IPS DF 4.7 (cell line): Measurements from ENCODE around the gene EFEMP1.

Experiments used
- DNase-seq: peaks from one replicate; pipeline ENCODE4 v3.0.0-alpha.2; 2013; ENCODE audit warnings: low spot score; ENCODE audit errors: extremely low read depth

Gene EFEMP1

DNA sequence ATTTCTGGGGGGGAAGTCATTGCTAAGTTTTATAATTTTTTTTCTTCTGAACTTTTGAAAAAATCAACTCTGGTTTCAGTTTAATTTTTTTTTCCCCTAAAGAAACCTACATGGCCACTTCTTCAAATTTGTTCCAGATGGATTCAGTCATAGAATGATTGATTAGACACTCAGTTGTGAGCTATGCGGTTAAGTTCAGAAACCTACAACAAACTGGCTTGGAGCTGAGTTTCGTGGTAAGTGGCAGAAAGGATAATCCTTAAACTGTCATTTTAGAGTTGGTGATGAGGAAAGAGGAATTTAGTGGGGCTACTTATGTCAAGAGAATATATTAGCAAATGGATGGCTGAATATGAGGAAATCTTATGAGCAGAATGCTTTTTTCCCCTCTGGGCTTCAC lies 23.7 kb downstream of the EFEMP1 start:
- no peak for DNase-seq

DNA sequence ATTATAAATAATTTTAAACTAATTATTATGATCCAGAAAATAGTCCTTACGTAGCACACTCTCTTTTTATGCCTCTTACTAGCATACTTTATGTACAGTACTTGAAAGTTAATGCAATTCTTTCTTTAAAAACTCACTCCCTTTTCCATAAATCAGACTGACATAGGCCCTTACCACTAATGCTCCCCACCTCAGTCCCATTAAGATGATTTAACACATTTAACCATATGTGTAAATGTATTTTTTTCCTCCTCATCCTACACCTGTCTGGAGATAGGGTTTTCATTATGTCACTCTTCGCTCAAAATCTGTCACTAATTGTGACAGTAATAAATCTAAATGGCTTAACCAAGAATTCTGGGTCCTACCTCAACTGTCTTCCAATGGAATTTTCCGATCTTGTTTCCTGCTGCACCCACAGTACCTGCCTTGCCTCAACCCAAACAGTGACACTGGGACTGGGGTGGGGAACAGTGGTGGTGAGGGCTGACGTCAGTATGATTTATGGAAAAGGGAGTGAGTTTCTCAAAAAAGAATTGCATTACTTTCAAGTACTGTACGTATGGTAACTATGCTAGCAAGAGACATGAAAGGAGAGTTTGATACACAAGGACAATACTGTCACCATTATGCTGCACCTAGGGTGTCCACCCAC lies 25.1 kb downstream of the EFEMP1 start:
- DNase-seq: no peak

DNA sequence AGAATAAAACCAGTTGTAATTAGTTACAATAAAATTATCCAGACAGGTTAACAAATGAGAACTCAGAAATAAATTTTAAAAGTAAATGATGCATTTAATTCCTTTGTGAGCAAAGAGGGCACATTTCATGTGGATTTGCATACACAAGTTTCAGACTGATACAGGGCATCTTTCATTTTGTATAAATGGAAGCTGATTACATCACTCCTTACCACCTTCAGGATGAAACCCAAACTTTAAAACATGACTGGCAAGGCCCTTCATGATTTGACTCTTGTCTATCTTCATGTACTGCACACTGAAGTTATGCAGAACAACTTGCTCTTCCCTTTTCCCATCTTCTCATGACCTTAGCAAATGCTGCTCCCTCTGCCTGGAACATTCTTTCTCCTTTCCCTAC lies 26.9 kb downstream of the EFEMP1 start:
- no peak for DNase-seq

DNA sequence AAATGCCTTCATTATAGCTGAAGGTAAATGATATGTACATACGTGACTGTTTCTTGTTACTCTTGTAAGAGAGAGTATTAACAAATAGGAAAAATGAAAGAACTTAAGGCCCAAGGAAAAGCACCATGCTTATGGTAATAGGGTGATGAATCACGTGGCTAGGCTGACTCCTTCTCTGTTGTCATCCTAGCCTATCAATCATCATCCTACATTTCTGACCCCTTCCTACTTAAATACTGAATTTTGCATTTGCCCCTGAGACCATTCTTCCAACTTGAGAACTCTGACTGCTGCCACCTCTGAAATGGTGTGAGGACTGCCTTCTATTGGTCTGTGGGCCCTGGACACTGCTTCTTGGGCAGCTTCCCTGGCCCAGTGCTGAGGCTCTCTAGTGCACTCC lies 28.9 kb downstream of the EFEMP1 start:
- DNase-seq: no peak

DNA sequence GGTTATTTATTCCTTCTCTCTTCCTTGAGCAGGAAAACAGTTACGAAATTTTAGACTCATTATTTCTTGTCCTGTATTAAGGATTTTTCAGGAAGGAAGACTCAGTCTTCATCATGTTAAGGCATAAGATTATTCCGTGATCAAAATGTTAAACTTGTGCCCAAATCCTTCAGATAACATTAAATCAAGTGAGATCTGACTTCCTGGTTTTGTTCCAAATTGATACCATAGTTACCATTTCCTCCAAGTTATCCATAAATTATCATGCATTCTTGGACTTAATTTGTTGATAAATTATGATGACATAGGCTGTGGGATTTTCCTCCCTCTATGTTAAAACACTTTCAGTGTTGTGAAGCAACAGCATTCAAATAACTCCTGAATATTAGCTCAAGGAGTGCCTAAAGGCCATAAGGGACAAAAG lies 31.9 kb downstream of the EFEMP1 start:
- DNase-seq: no peak

DNA sequence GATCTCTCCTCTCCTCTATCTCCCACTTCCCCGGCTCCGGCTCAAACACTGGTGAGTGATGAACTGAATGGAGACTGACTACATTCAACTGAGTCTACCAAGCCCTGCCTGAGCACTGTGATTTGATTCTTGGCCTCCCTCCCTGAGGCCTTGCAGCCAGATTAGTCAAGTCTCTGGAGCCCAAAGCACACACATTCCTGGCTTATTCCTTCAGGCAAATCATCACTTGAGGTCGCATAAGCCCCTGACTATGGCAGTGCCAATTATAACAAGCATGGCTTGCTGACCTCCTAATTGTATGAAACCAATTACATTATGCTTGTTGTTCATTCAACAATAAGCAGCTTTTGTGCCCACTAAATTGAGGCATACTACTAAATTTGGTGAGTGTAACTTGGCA lies 34.6 kb downstream of the EFEMP1 start:
- DNase-seq: no peak

DNA sequence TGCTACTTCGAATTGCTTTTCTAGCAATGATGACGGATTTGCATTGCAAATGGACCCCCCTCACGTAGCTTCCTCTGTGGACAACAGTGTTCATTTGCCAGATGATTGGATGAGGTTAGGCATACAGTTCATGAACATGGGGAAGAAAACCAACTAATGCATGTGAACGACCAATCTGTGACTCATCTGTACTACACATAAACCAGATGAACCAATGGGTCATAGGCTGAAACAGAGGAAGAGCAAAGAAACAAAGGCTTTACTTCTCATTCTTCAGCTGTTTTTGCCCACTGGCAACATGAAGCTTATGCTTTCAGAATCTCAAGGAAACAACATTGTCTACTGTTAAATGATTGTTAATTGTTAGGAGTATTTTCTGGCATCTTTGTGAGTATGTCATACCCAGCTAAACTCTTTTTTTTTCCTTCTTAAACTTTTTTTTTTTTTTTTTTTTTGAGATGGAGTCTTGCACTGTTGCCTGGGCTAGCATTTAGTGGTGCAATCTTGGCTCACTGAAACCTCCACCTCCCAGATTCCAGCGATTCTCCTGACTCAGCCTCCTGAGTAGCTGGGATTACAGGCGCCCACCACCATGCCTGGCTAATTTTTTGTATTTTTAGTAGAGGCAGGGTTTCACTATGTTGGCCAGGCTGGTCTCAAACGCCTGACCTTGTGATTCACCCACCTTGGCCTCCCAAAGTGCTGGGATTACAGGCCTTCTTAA lies 35.5 kb downstream of the EFEMP1 start:
- no peak for DNase-seq

DNA sequence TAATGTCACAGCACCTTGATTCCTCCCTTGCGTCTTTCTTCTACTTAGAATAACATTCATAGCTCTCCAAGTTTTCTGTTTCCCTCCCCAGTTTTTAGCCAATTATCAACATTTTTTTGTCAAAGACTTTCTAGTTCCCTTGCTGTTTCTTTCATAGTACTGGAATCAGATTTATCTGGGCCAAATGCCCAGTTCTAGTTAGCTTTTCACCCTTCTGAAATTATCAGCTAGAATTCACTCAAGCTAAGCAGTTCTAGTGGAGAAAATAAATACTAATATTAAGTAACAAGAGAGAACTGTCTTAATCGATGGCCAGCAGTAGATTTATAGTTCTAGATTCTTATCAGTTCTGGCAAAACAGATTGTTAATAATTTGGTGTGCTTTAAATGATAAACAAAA lies 36.2 kb downstream of the EFEMP1 start:
- no peak for DNase-seq

DNA sequence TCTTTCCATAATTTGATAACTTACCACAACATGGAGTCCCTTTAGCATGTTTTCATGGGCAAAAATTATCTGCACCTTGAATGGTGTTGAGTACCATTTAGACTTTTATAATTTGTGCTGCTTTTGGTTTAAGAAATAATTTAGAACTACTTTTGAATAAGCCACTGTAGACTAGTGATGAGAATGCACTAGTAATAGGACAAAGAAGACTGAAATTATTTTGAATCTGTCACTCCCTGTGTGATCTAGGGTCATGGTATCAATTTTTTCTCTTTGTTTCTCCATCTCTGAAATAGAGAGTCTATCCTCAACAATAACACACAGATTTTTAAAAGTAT lies 37.7 kb downstream of the EFEMP1 start:
- DNase-seq: no peak

DNA sequence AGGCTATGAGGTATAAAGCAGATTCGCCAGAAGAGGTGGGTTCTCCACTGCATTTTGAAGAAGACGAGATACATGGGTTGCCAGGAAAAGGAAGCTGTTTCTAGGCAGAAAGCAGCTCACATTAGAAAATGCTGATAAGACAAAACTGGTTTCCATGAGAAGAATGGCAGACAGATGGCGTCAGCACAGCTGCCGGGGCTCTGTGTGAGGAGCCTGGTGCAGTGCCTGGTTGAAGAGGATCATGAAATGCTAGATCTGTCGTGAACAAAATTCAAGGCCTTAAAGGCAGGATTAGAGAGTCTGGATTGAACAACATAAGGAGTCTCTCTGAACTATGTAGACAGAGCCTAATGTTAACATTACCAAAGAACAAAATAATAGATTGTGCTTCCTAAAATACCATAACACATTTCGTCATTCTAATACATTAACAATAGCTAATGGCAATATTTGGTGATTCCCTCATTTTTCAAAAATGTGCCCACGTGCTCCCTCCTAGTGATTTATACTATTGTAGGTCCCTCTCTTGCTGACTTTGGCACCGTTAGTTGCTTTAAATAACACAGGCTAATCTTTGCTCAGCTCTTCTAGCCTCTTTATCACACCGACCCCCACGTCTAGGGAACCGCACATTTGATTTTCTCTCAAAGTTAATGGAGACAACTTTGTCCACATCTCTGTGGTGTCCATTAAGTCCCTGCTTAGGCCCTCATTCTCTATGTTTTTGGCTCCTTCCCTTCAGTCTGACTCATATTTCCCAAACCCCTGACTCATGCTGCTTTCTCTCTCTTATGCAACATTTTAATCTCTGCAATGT lies 38.2 kb downstream of the EFEMP1 start:
- DNase-seq: no peak

DNA sequence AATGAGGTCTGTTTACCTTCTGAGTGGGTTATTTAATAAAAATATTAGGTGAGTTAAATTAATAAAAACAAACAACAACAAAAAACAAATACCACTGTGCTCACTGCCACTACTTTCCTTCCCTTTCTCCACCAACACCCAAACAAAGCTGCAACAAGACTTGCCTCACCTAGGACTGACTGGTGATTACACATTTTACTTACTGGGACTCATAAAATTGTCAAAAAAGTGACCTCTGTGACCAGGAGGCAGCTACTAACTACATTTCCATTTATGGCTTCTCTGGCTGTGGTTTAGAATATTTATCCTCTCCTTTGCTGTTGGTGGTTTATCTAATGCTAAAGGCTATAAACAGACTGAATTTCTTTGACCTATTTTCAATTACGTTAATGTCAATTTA lies 39.8 kb downstream of the EFEMP1 start:
- no peak for DNase-seq

DNA sequence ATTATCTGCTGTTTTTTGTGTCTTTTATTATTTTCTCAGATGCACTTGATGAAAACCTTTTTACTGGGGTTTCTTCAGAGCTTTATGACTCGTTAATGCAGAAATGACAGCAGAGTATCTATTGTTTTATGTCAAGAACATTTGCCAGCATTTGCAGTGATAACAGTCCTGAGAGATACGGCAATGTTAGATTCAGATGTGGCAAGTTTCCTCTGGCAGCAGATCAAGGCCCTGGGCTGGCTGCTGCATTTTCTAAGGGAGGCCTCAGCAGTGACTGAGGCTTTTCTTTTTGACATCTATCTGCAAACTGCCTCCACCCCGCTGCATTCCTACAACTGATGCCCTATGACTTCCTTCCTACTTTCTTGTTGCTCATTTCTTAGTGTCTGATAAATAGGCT lies 40.2 kb downstream of the EFEMP1 start:
- DNase-seq: no peak

DNA sequence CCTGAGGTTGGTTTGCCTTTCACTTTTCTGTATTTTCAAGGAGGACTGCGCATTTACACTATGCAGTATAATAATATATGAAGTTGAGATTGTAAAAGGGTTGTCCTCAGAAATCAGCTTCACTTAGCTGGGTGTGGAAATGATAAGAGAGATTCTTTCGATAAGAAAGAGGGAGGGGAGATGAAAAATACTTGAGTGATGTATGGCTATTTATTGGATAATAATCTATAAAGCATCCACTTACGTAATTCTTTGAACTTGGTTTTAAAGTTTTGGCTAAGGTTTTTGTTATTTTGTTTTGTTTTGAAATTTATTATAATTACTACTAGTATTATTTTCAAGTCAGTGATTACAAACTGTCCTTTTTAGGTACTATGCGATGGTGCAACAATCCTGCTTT lies 40.6 kb downstream of the EFEMP1 start:
- DNase-seq: no peak

DNA sequence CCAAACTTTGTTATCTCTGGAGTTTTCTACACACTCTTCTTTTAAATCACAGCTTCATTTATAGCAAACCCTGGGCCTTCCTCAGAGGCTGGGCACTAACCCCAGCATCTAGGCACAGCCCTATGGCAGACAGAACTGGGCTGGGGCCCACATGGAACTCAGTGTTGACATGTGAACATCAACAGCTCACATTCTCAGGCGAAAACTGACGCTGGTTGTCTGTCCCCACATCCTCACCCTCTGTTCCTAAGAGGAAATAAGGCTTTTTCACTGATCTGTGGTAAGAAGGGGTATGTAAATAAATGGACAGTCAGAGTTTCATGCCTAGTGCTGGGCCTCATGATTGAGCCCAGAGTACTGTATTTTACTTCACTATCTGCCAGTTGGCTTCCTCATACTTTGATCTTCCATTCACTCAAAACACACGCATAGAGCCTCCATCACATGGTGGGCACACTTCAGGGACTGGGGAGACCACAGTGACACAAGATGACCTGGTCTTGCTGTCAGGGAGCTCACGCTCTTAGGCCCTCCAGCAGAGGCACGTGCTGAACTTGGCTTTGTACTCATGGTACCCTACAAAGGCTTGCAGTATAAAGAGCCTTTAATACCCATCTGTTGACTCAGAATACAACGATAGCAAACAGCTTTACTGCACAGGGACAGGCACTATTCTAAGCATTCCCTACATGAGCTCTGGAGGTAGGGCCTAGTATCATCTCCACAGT lies 43.0 kb downstream of the EFEMP1 start:
- DNase-seq: no peak

DNA sequence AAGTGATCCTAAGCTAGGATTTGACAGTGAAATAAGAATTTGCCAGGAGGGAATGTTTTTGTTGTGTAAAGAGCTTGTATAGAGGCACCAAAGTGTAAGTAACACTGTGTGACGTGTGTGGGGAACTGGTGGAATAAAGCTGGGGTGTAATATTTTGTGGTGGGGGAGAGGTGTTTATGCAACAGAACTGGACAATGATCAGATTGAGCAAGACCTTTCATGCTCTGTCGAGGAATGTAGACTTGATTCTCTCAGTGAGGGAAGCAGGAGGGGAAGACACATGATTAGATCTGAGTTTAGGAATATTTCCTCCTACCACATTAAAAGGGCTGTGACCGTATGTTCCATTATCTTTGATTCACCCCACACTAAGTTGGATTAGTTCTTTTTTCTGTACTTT lies 43.6 kb downstream of the EFEMP1 start:
- DNase-seq: no peak

DNA sequence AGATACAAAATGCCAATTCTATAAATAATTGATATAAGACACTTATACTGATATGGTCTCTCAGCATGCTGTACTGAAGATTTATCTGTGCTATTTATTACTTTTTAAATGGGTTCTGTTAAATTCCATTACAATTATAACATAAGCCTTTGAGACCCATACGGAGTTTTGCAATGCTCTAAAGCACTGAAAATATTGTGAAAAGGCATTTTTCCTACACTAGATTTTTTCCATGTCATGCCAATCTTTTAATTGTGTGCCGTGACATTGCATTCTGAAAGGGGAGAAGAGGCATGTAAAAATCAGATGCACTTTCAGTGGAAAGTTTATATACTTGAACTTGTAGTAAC lies 46.5 kb downstream of the EFEMP1 start:
- no peak for DNase-seq

DNA sequence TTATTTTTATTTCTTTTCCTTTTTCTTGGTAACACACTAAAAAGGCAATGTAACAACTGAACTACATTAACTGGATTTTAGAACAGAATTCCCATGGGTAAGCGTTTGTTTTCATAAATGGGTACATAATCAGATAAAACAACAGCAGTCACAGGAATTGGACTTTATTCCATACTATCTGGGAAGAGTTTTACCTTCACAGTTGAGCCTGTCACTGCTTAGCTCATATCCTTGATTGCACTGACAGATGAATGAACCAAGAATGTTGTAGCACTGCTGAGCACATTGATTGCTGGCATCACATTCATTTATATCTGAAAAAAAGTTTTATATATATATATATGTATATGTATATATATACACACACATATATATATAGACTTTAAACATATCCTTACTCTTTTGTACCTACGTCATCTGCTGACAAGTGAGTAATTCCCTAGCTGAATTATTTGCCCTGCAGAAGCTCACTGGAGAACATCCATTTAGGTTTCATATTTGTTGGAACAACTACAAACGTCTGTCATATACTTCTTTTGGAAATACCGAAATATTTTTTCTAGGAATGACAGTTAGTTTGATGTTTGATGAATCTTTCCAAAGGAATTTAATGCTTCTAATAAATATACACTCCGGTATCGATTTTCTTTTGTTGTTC lies 47.0 kb downstream of the EFEMP1 start:
- DNase-seq: no peak

DNA sequence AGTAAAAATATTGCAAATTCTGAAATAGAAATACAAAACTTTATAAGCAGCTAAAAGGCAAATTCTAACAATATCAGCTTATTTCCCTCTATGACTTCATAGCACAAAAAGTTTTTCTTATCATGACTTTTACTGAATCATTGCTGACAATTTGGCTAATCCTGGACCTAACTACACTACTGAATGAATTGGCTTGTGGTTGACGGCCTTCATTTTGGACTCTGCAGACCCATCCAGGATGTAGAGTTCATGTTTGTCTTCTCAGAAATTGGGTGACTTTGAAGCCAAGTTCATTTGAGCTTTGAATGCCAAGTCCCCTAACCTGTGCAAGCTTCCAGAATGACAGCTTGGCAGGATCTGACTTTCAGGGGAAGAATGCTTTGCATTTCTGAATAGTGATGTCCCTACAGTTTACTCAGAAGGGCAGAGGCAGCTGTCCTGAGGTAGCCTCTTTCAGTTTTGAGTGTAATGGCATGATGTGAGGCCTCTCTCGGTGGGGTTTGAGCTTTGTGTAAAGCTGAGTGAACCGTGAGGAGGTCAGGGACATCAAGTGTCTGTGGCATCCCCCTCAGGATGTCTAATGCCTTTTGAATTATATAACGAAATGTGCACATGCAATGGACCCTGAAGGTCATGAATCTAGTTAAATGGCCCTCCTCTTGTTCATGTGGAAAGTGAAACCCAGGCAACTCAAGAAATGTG lies 48.0 kb downstream of the EFEMP1 start:
- DNase-seq: no peak

DNA sequence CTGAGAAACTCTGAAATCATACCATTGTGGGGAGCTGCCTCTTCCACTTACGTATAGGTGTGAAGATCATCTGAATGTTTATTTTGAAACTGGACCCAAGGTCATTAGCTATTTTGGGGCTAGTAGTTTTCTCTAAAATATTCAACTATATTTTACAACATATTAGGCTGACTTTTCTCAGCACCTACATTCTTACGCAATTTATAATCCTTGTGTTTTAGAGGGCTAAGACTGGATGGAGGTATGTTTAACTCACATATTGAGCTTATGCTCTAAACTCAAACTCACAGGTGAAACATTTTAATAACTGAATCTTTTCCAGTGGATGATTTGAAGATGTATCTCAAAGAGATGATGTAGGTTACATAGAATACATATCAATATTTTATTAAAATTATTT lies 49.2 kb downstream of the EFEMP1 start:
- DNase-seq: no peak

DNA sequence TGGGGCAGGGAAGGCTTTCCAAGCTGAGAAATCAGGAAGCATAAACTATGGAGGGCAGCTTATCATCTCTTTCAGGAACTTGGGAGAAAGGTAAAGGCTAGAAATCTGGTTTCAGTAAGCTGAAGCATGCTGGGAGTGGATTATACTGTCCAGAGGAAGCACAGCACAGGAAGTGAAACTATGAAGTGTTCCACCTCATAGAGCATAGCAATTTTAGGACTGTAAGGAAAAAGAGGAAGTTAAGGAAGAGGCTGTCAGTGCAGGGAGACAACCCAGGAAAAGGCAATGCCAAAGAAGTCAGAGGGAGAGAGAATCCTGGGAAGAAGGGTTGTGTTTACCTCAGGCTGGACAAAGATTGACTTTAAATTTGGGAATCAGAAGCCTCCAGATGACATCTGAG lies 51.9 kb downstream of the EFEMP1 start:
- DNase-seq: no peak
